Neural progenitor cell (in vitro differentiated cells): ENCODE data around the gene NSMF.

Source experiments
- CTCF ChIP-seq: fragments of 200-600 bp; sonication (generic); IDR thresholded peaks from 2 replicates; pipeline ENCODE4 v1.5.1; 2017; ENCODE audit warnings: antibody characterized with exemption, mild to moderate bottlenecking
- EZH2 ChIP-seq: fragments of 200-600 bp; sonication (generic); IDR thresholded peaks from 2 replicates; pipeline ENCODE4 v1.6.1; 2017; ENCODE audit warnings: antibody characterized with exemption, mild to moderate bottlenecking, moderate library complexity
- EZH2phosphoT487 ChIP-seq: fragments of 200-600 bp; sonication (generic); IDR thresholded peaks from 2 replicates; pipeline ENCODE4 v1.6.1; 2017; ENCODE audit warnings: antibody characterized with exemption

- no peak for TF ChIP-seq EZH2
- no peak for TF ChIP-seq CTCF
- no peak for TF ChIP-seq EZH2phosphoT487
These were observed 21.0 kb upstream of the NSMF start for GRCh38 chr9:137479892-137480685.
